GM20000 (cell line): ENCODE data around the gene DHRS12.

Experiments
- DNase-seq: peaks from one replicate; pipeline ENCODE4 v3.0.0; 2012; ENCODE audit warnings: low spot score
- CTCF ChIP-seq: IDR thresholded peaks from 2 replicates; pipeline ENCODE4 v1.5.1; 2012; ENCODE audit warnings: mild to moderate bottlenecking, control low read depth; ENCODE audit errors: extremely low read depth, missing control alignments

The DHRS12 gene

GRCh38 chr13:51778392-51778791 is 25.6 kb downstream of the DHRS12 start:
- DNase-seq, result no peak
- TF ChIP-seq CTCF, result no peak

GRCh38 chr13:51777921-51778320 is 26.0 kb downstream of the DHRS12 start:
- DNase-seq, result no peak
- no peak for TF ChIP-seq CTCF

DNA sequence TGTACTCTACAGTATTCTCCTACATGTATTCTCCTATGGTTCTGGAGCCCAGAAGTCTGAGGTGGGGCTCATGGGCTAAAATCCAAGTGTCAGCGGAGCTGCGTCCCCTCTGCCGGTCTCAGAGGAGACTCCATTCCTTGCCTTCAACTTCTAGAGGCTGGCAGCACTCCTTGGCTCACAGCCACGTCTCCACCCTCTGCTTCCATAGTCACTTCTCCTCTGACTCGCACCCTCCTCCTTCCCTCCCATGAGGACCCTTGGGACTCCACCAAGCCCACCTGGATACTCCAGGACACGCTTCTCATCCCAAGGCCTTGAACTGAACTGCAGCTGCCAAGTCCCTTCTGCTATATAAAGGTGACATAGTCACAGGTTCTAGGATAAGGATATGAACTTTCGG is 27.8 kb downstream of the DHRS12 start:
- DNase-seq, result no peak
- no peak for TF ChIP-seq CTCF

- no peak for TF ChIP-seq CTCF
- DNase-seq, result no peak
These were observed 30.4 kb downstream of the DHRS12 start for GRCh38 chr13:51773515-51773914.

DNA sequence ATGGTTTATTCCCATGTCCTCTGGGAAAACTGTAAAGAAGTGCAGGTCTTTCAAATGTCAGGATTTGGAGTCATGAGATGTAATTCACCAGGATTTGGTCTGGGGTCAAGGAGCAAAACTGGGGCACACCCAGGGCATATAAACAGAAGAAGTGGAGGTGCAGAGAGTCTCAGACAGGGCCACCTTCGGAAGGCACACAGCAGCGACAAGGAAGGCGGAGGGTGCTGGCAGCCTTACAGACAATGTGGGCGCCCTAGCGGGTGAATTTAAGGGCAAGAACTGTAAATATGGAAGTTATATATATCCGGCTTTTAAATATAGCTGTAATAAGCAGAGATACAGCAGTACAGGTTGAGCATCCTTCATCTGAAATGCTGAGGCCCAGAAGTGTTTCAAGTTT is 31.2 kb downstream of the DHRS12 start:
- no peak for TF ChIP-seq CTCF

GRCh38 chr13:51772105-51772455 is 31.9 kb downstream of the DHRS12 start:
- no peak for DNase-seq
- TF ChIP-seq CTCF, result no peak

More for the DNA sequence above, 31.2 kb downstream of the DHRS12 start:
- DNase-seq, result no peak

- no peak for TF ChIP-seq CTCF
- no peak for DNase-seq
These were observed 32.4 kb downstream of the DHRS12 start for GRCh38 chr13:51771418-51772104.
